H1 (cell line): ENCODE results near the gene TPO. TPM values are rescaled to one million over a fixed set of nuclear protein-coding genes. Genes with fewer than 3 reads are reported as not detected.

ENCODE experiments used
- CTCF ChIA-PET: fragments of 300-600 bp; sonication (Branson Sonifier 250); formaldehyde crosslinking; loops from one replicate; lab custom pipeline; 2021; ENCODE audit not compliant: partially characterized antibody; lab: Charles Lee
- POLR2A ChIA-PET: fragments of 300-600 bp; sonication (Branson Sonifier 250); formaldehyde crosslinking; loops from one replicate; lab custom pipeline; 2021; ENCODE audit warnings: inconsistent platforms; ENCODE audit not compliant: partially characterized antibody; lab: Charles Lee
- DNase-seq, 2 experiments: peaks; one replicate each; pipeline versions ENCODE4 v3.0.0 to v3.0.0-alpha.2; 2010 to 2022; ENCODE audit warnings: low spot score in 2 of 2, low read depth in 1 of 2, mixed read lengths in 1 of 2
- FAIRE-seq: peaks from 2 replicates; lab custom pipeline; 2011; peaks lifted over from hg19 to GRCh38; lab: Jason Lieb, UNC
- H2AFZ ChIP-seq: 2 replicates; pipeline ENCODE4 v1.8.1; 2012; ENCODE audit warnings: low read length, inconsistent platforms
- H2AK5ac ChIP-seq: 2 replicates; pipeline ENCODE4 v1.6.1; 2013; ENCODE audit warnings: low read depth, low read length
- H2BK120ac ChIP-seq: replicated peaks from 2 replicates; pipeline ENCODE3; 2013; ENCODE audit warnings: low read depth, low read length, inconsistent platforms
- H2BK12ac ChIP-seq: 2 replicates; pipeline ENCODE4 v1.6.1; 2013; ENCODE audit warnings: low read depth, low read length
- H2BK15ac ChIP-seq: 2 replicates; pipeline ENCODE4 v1.6.1; 2013; ENCODE audit warnings: low read length
- H2BK20ac ChIP-seq: 2 replicates; pipeline ENCODE4 v1.6.1; 2013; ENCODE audit warnings: low read length
- H2BK5ac ChIP-seq: 2 replicates; pipeline ENCODE4 v1.6.1; 2013; ENCODE audit warnings: low read depth, low read length
- H3K14ac ChIP-seq: 2 replicates; pipeline ENCODE4 v1.6.1; 2013; ENCODE audit warnings: inconsistent platforms; ENCODE audit not compliant: insufficient read length
- H3K18ac ChIP-seq: 2 replicates; pipeline ENCODE4 v1.6.1; 2013; ENCODE audit warnings: low read length; ENCODE audit errors: extremely low read depth
- H3K23ac ChIP-seq: 2 replicates; pipeline ENCODE4 v1.6.1; 2013; ENCODE audit warnings: inconsistent platforms; ENCODE audit not compliant: insufficient read length
- H3K23me2 ChIP-seq: 2 replicates; pipeline ENCODE4 v1.6.1; 2013; ENCODE audit warnings: low read depth, low read length
- H3K27ac ChIP-seq: 2 replicates; pipeline ENCODE4 v1.6.1; 2011; ENCODE audit warnings: low read depth, low read length, inconsistent platforms
- H3K27me3 ChIP-seq, 4 experiments: replicated peaks in 1 of 4; 1 replicate in 1 of 4; 2 replicates in 3 of 4; pipeline versions ENCODE4 v1.6.1 to v1.8.1; 2011 to 2013; ENCODE audit warnings: low read length in 3 of 4, mild to moderate bottlenecking in 3 of 4, inconsistent platforms in 2 of 4, mixed read lengths in 2 of 4, moderate library complexity in 1 of 4; ENCODE audit not compliant: control insufficient read depth in 3 of 4, insufficient read depth in 3 of 4; ENCODE audit errors: extremely low read depth in 1 of 4
- H3K36me3 ChIP-seq, 4 experiments: 2 replicates each; pipeline versions ENCODE4 v1.6.1 to v1.8.1; 2011 to 2013; ENCODE audit warnings: mild to moderate bottlenecking in 4 of 4, low read length in 3 of 4, moderate library complexity in 2 of 4, control low read depth in 1 of 4, inconsistent platforms in 1 of 4; ENCODE audit not compliant: insufficient read depth in 4 of 4, control insufficient read depth in 2 of 4
- H3K4ac ChIP-seq: replicated peaks from 2 replicates; pipeline ENCODE3; 2013; ENCODE audit warnings: low read length, low read depth, mixed read lengths, inconsistent platforms; ENCODE audit not compliant: insufficient read length
- H3K4me1 ChIP-seq, 4 experiments: replicated peaks in 1 of 4; 1 replicate in 1 of 4; 2 replicates in 3 of 4; pipeline versions ENCODE4 v1.6.1 to v1.8.1; 2011 to 2013; ENCODE audit warnings: low read length in 3 of 4, inconsistent platforms in 2 of 4, mixed read lengths in 1 of 4; ENCODE audit not compliant: insufficient read depth in 4 of 4, control insufficient read depth in 3 of 4
- H3K4me2 ChIP-seq, 2 experiments: 2 replicates each; pipeline versions ENCODE4 v1.6.1 to v1.8.1; 2011 to 2013; ENCODE audit warnings: low read depth in 2 of 2, low read length in 2 of 2, control low read depth in 1 of 2, inconsistent platforms in 1 of 2, mild to moderate bottlenecking in 1 of 2; ENCODE audit not compliant: insufficient read depth in 1 of 2
- H3K4me3 ChIP-seq, 4 experiments: fragments of 200-600, 300-600 bp in 1 of 4; sonication (generic), shearing (Covaris generic), sonication (Bioruptor Twin) in 1 of 4; 2 replicates each; pipeline versions ENCODE4 v1.5.1 to v1.8.1; 2011 to 2016; ENCODE audit warnings: low read length in 4 of 4, low read depth in 3 of 4, control low read depth in 2 of 4, inconsistent platforms in 2 of 4, mild to moderate bottlenecking in 2 of 4, mixed read lengths in 1 of 4, moderate library complexity in 1 of 4; ENCODE audit not compliant: insufficient read depth in 2 of 4; ENCODE audit errors: extremely low read depth in 1 of 4
- H3K56ac ChIP-seq: replicated peaks from 2 replicates; pipeline ENCODE3; 2013; ENCODE audit warnings: low read depth, mild to moderate bottlenecking, mixed read lengths, low read length, inconsistent platforms; ENCODE audit not compliant: insufficient read length
- H3K79me1 ChIP-seq: 2 replicates; pipeline ENCODE4 v1.6.1; 2013; ENCODE audit warnings: low read depth, low read length, control low read depth
- H3K79me2 ChIP-seq, 2 experiments: 2 replicates each; pipeline versions ENCODE4 v1.6.1 to v1.8.1; 2012 to 2013; ENCODE audit warnings: low read length in 2 of 2, mild to moderate bottlenecking in 2 of 2, inconsistent platforms in 1 of 2; ENCODE audit not compliant: insufficient read depth in 2 of 2, control insufficient read depth in 1 of 2
- H3K9ac ChIP-seq, 4 experiments: replicated peaks in 1 of 4; 1 replicate in 1 of 4; 2 replicates in 3 of 4; pipeline versions ENCODE4 v1.6.1 to v1.8.1; 2011 to 2013; ENCODE audit warnings: low read depth in 3 of 4, low read length in 3 of 4, control low read depth in 2 of 4, mild to moderate bottlenecking in 2 of 4, moderate library complexity in 2 of 4, inconsistent platforms in 1 of 4; ENCODE audit errors: extremely low read depth in 1 of 4
- H3K9me3 ChIP-seq, 2 experiments: 2 replicates each; pipeline versions ENCODE4 v1.6.1 to v1.8.1; 2012 to 2013; ENCODE audit warnings: mild to moderate bottlenecking in 2 of 2, moderate library complexity in 2 of 2, control low read depth in 1 of 2, inconsistent platforms in 1 of 2, low read depth in 1 of 2, low read length in 1 of 2, mixed read lengths in 1 of 2; ENCODE audit not compliant: insufficient read depth in 2 of 2
- H4K20me1 ChIP-seq, 2 experiments: replicated peaks in 1 of 2; 2 replicates each; pipeline versions ENCODE3 to v1.8.1; 2011 to 2013; ENCODE audit warnings: inconsistent platforms in 2 of 2, low read length in 2 of 2, mild to moderate bottlenecking in 1 of 2; ENCODE audit not compliant: insufficient read depth in 2 of 2, control insufficient read depth in 1 of 2
- H4K5ac ChIP-seq: 2 replicates; pipeline ENCODE4 v1.6.1; 2013; ENCODE audit warnings: low read length, low read depth, mixed read lengths, inconsistent platforms; ENCODE audit not compliant: insufficient read length
- H4K8ac ChIP-seq: 2 replicates; pipeline ENCODE4 v1.8.0; 2013; ENCODE audit warnings: mild to moderate bottlenecking, moderate library complexity, low read length, inconsistent platforms; ENCODE audit not compliant: insufficient read depth; ENCODE audit errors: extremely low read depth
- H4K91ac ChIP-seq: replicated peaks from 2 replicates; pipeline ENCODE3; 2013; ENCODE audit warnings: low read length, mixed read lengths, inconsistent platforms; ENCODE audit not compliant: insufficient read length
- ATF3 ChIP-seq: IDR thresholded peaks from 2 replicates; pipeline ENCODE4 v1.6.1; 2011; ENCODE audit warnings: low read depth, mild to moderate bottlenecking, low read length; ENCODE audit not compliant: insufficient read depth
- CBX8 ChIP-seq: fragments of 300-800, 300-1000 bp; sonication (generic); IDR thresholded peaks from 2 replicates; pipeline ENCODE4 v1.7.1; 2016; ENCODE audit warnings: low read depth, low read length, borderline replicate concordance
- CTBP2 ChIP-seq: IDR thresholded peaks from 2 replicates; pipeline ENCODE4 v1.7.0; 2011; ENCODE audit warnings: borderline replicate concordance, mild to moderate bottlenecking, moderate library complexity, mixed read lengths, low read length; ENCODE audit not compliant: insufficient read depth, insufficient read length
- NANOG ChIP-seq: IDR thresholded peaks from 2 replicates; pipeline ENCODE4 v1.6.1; 2011; ENCODE audit warnings: low read length, low read depth, mild to moderate bottlenecking, inconsistent platforms; ENCODE audit not compliant: insufficient read depth, poor library complexity, severe bottlenecking
- POU5F1 ChIP-seq: IDR thresholded peaks from 2 replicates; pipeline ENCODE4 v1.6.1; 2011; ENCODE audit warnings: low read depth, mild to moderate bottlenecking, low read length, moderate library complexity
- WGBS, 2 experiments: shearing (Covaris generic) in 1 of 2; methylation state at CpG; one replicate each; pipeline versions ENCODE4 v1.1.6 to v1.1.7; 2013 to 2015; ENCODE audit warnings: low lambda C conversion rate in 2 of 2, mixed read lengths in 2 of 2, inconsistent platforms in 1 of 2, low coverage in 1 of 2, missing lambda C conversion rate in 1 of 2; ENCODE audit not compliant: insufficient replicate concordance in 2 of 2, insufficient coverage in 1 of 2, insufficient read length in 1 of 2; ENCODE audit errors: extremely low coverage in 1 of 2, missing lambda C conversion rate in 1 of 2; 5-methylcytosine and 5-hydroxymethylcytosine counted together
- polyA plus RNA-seq, 7 experiments: library from polyadenylated mRNA; depleted of rRNA in 3 of 7; stranded (reverse) in 5 of 7; unstranded in 2 of 7; fragments of >200 nt in 5 of 7; fragments of 200-250 nt in 2 of 7; gene quantifications; 1 replicate in 5 of 7; 2 replicates in 1 of 7; 4 replicates in 1 of 7; pipeline versions ENCODE4 v1.2.1 to v1.2.3, GENCODE V29; 2011 to 2013; ENCODE audit warnings: missing spikeins in 2 of 7, mixed read lengths in 2 of 7
- total RNA-seq: library from RNA; stranded (reverse); fragmentation: NEBNext Ultra II Directional; extraction: Animal tissue kit (Norgen Biotek cat#: 25700); gene quantifications from 2 replicates; pipeline ENCODE4 v1.2.1, GENCODE V29; 2021

Gene TPO
- total and polyA plus RNA-seq, 2 of the 8 experiments (the other 6 are each of a cell fraction or from before 2014, with no cell fraction given): not detected

DNA sequence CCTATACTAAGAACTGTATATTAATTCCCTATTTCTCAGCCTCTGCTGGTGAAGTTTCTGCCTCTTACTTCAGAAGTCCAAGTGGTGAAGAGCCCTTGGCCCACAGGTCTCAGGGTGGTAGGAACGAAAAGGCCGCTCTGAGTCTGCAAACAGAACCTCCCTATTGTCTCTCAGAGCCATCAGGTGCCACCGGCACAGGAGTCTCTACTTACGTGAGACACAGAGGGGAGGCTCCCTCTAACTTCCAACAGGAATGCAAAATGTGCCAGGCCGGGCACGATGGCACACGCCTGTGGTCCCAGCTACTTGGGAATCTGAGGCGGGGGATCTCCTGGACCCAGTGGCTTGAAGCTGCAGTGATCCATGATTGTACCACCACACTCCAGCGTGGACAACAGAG, 143.0 kb downstream of the TPO start:
- Histone ChIP-seq H2BK12ac (no peak overlapping the region), H3K36me3 (no peaks in the 10 kb centered on the region), H2BK15ac (no peak overlapping the region), H3K4me2 (no peak overlapping the region), H2BK120ac (no peak overlapping the region), H3K56ac (no peak overlapping the region), H2BK5ac (no peak overlapping the region), H3K4me3 (no peak overlapping the region), H2AFZ (no peak overlapping the region), H4K8ac (no peak overlapping the region), H2BK20ac (no peak overlapping the region), H3K14ac (no peak overlapping the region), H3K9ac (no peak overlapping the region), H3K79me1 (no peaks in the 10 kb centered on the region), H3K23me2 (no peaks in the 10 kb centered on the region), H3K27ac (no peak overlapping the region), H3K79me2 (no peaks in the 10 kb centered on the region), H3K4me1 (no peaks in the 10 kb centered on the region), H2AK5ac (no peak overlapping the region), H4K5ac (no peak overlapping the region), H3K9me3 (no peaks in the 10 kb centered on the region), H3K27me3 (peaks cover 0 to under 1% (median 0%) of the 10 kb centered on the region in 4 experiments; a peak in 1 of 7 replicates), H4K20me1 (no peaks in the 10 kb centered on the region), H3K18ac (no peak overlapping the region), H3K23ac (no peak overlapping the region), H4K91ac (no peak overlapping the region), H3K4ac (no peak overlapping the region)
- TF ChIP-seq ATF3 (no peak), POU5F1 (no peak), NANOG (no peak), CBX8 (no peak), CTBP2 (no peak)
- FAIRE-seq (no peak), DNase-seq (no peak)
- WGBS, 2 experiments: 81% methylated on average over 9 of the region's 9 CpGs; no CpG with 5 or more reads in 1 of the 2 experiments
- ChIA-PET POLR2A (no interaction called here), CTCF (interaction anchor here (1.2 to 7.1 kb wide), 7 partner anchors 10 to 310 kb away, joined by 3 to 65 read pairs (median 3); no protein-coding TSS in a partner anchor)
